GM21423 (cell line): ENCODE measurements around the gene ALPG.

Experiments
- ATAC-seq: cut with Tn5 transposase; IDR thresholded peaks from one replicate; pipeline ENCODE4 v1.9.1; 2021; ENCODE audit warnings: mild to moderate bottlenecking, moderate library complexity; ENCODE audit not compliant: unreplicated experiment

The ALPG gene

GRCh38 chr2:232456296-232457120, 49.9 kb downstream of the ALPG start:
- ATAC-seq, result no peak

- ATAC-seq, result no peak
These were observed 50.7 kb downstream of the ALPG start for GRCh38 chr2:232457121-232458011.

DNA sequence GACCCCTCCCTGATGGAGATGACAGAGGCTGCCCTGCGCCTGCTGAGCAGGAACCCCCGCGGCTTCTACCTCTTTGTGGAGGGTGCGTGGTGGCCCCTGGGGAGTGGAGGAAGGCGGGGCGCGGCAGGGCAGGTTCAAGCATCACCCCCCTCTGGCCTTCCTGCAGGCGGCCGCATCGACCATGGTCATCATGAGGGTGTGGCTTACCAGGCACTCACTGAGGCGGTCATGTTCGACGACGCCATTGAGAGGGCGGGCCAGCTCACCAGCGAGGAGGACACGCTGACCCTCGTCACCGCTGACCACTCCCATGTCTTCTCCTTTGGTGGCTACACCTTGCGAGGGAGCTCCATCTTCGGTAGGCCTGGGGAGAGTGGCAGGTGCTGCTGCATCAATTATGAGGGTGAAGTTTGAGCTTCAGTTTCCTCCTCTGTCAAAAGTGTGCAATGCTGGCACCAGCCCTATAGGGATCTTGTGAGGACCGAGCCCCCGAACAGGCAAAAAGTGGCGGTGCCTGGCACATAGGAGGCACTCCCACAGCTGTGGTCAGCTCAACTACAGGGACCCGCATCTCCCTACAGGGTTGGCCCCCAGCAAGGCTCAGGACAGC, 51.5 kb downstream of the ALPG start:
- ATAC-seq, result no peak

GRCh38 chr2:232458661-232459418, 52.2 kb downstream of the ALPG start:
- no peak for ATAC-seq

DNA sequence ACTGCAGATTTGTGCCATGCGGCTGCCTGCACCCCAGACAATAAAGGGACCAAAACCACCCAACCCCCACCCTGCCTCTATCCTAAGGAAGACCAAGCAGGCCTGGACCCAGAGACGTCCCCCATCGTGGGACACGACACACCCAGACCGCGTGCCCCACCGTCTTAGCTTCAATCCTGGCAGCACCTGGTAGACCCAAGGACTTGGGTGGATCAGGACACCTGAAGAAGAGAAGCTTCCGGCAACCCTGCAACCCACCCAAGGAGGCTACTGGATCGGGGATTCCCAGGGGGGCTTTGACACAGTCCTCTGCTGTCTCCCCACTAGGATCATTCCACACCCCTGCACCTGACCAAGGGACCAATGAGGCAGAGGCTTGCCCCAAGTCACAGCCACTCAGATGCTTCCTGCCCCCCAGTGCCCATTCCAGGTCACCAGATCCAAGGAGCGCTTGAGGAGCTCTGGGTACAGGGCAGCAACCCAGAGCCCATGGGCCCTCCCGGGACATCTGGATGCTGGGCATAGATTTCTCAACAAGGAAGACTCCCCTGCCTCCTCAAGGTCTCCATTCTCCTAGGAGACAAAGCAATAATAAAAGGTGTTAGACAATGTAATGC, 52.9 kb downstream of the ALPG start:
- no peak for ATAC-seq

DNA sequence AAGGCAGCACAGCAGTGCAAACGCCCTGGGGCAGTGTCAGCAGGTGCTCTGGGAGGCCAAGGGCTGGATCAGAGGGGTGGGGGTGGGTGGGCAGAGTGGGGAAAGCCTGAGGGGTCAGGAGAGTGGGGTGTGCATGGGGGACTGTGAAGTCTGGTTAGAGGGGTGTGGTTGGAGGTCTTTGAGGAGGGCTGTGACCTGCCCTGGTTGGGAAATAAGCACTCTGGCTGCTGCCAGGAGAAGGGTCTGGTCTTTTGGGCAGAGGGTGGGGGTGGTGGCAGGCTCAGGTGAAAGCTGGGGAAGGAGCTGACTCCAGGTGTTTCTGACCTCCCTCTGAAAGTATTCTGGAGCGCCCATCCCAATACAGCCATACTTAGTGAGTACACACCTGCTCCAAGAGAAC, 53.5 kb downstream of the ALPG start:
- no peak for ATAC-seq
